ENCODE results near the gene RRBP1. TPM values are rescaled to one million over a fixed set of nuclear protein-coding genes. Genes with fewer than 3 reads are reported as not detected.

The RRBP1 gene
- total and polyA plus RNA-seq, 12 donors = 23.5 to 71.3 (median 29.7) TPM

DNA sequence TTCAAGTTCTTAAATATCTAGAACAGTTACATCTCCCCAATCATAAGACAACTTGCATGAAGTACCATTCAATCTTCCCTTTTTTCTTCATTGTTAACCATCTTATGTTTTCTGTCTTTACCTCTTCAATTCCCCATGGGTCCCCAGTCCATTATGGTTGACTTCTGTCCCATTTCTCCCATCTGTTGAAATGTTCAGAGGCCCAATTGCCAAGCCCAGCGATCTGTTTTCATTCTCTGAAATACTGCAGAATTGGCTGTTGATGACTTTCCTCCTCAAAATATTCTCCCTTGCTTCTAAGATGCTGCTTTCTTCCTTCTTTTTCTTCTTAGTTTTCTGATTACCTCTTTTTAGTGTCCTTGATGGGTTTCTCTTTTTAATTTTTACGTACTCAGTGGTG, 86.2 kb downstream of the RRBP1 start:
- ATAC-seq (no peak), DNase-seq (no peak)
- no peaks in the 10 kb centered on the region for H3K9me3 ChIP-seq
- H3K27ac ChIP-seq = peak overlapping the region in 2 of 10 donors; percentile 22 to 61
- H3K4me1 ChIP-seq = peaks cover 2 to 71% (median 59%) of the 10 kb centered on the region in 9 donors
- no peaks in the 10 kb centered on the region for H3K27me3 ChIP-seq
- H3K36me3 ChIP-seq = peaks cover 0 to 25% (median 0%) of the 10 kb centered on the region in 9 donors
- TF ChIP-seq, protein P1, sequence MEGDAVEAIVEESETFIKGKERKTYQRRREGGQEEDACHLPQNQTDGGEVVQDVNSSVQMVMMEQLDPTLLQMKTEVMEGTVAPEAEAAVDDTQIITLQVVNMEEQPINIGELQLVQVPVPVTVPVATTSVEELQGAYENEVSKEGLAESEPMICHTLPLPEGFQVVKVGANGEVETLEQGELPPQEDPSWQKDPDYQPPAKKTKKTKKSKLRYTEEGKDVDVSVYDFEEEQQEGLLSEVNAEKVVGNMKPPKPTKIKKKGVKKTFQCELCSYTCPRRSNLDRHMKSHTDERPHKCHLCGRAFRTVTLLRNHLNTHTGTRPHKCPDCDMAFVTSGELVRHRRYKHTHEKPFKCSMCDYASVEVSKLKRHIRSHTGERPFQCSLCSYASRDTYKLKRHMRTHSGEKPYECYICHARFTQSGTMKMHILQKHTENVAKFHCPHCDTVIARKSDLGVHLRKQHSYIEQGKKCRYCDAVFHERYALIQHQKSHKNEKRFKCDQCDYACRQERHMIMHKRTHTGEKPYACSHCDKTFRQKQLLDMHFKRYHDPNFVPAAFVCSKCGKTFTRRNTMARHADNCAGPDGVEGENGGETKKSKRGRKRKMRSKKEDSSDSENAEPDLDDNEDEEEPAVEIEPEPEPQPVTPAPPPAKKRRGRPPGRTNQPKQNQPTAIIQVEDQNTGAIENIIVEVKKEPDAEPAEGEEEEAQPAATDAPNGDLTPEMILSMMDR (IDR thresholded peaks at IDR 0.05) = no peak
- H3K4me3 ChIP-seq = no peak overlapping the region
- 74% methylated on average over 2 of the region's 2 CpGs for WGBS, 2 donors
- intact Hi-C loops (cut with DNase I) = no loop called here

DNA sequence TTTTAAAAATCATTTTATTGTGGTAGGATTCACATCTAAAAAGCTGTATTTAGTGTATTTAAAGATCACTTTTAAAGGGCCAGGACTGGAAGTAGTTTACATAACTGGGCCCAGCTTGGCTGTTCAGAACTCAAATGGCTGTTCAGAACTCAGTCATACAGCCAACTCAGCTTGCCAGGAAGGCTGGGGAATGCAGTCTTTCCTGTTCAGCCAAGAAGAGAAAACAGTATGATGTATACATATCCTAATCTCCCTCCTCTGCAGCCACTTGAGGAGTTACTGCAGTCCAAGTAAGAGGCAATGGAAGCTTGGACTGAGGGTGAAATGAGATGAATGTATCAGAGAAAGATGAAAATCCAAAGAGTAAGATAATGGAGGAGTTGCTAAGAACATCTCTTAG, 87.6 kb downstream of the RRBP1 start:
- TF ChIP-seq, protein P1 (IDR thresholded peaks at IDR 0.05) = no peak
- H3K27ac ChIP-seq = peak overlapping the region in 7 of 10 donors; percentile 32 to 61 (median 51)
- no peaks in the 10 kb centered on the region for H3K9me3 ChIP-seq
- no peaks in the 10 kb centered on the region for H3K27me3 ChIP-seq
- DNase-seq (peak in 1 of 2 donors; percentile 27), ATAC-seq (peak in 7 of 8 donors; percentile 35 to 69 (median 62))
- H3K4me1 ChIP-seq = peaks cover 2 to 85% (median 71%) of the 10 kb centered on the region in 9 donors
- peaks cover 0 to 17% (median 0%) of the 10 kb centered on the region in 9 donors for H3K36me3 ChIP-seq
- H3K4me3 ChIP-seq = no peak overlapping the region
- intact Hi-C loops (cut with DNase I) = no loop called here

DNA sequence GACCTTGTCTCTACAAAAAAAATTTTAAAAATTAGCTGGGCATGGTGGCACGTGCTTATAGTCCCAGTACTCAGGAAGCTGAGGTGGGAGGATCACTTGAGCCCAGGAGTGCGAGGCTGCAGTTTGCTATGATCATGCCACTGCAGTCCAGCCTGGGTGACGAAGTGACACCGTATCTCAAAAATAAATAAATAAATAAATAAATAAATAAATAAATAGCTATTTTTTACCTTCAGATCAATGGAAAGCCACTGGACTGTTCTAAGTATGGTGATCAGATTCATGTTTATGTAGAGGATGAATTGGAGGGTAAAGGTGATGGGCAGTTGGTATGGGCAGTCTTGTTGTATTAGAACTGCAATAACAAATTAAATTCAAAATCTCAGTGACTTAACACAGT, 88.1 kb downstream of the RRBP1 start:
- Histone ChIP-seq H3K27me3 (no peaks in the 10 kb centered on the region), H3K36me3 (peaks cover 0 to 17% (median 0%) of the 10 kb centered on the region in 9 donors), H3K27ac (peak overlapping the region in 8 of 10 donors; percentile 11 to 61 (median 48)), H3K4me3 (no peak overlapping the region), H3K9me3 (no peaks in the 10 kb centered on the region), H3K4me1 (peaks cover 2 to 90% (median 76%) of the 10 kb centered on the region in 9 donors)
- TF ChIP-seq, protein P1 (IDR thresholded peaks at IDR 0.05) = no peak
- ATAC-seq = no peak
- no peak for DNase-seq
- intact Hi-C loops (cut with DNase I) = no loop called here
- 78% methylated on average over 4 of the region's 4 CpGs for WGBS, 2 donors

DNA sequence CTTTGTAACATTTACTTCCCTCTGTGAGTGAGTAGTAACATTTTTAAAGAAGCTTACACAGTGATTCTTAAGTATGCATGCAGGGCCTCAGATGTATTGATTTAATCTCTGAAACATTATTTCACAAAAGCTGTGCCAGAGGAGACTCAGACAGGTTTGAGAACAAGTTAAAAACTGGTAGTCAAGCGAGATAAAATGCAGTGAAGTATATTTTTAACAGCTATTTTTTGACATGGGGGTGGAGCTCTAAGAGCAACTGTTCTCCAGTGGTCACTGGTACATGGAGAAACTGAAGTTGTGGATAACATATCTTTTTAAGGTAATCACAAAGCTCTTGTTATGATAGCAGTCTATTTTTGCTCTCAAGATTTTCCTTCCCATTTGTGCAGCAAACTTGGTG, 91.8 kb downstream of the RRBP1 start:
- Histone ChIP-seq H3K27me3 (no peaks in the 10 kb centered on the region), H3K4me1 (peaks cover 2 to 100% (median 78%) of the 10 kb centered on the region in 9 donors), H3K4me3 (no peak overlapping the region), H3K9me3 (no peaks in the 10 kb centered on the region), H3K27ac (peak overlapping the region in 8 of 10 donors; percentile 3 to 69 (median 54)), H3K36me3 (peaks cover 0 to 17% (median 0%) of the 10 kb centered on the region in 9 donors)
- TF ChIP-seq, protein P1 (IDR thresholded peaks at IDR 0.05) = no peak
- intact Hi-C loops (cut with DNase I) = no loop called here
- DNase-seq (no peak), ATAC-seq (peak in 4 of 8 donors; percentile 26 to 73 (median 46))
- WGBS, 2 donors = 19 to 33% methylated on average over 1 of the region's 1 CpG
